Left colon (tissue), 2 donors: ENCODE results near the gene TUBA1A. TPM values are rescaled to one million over a fixed set of nuclear protein-coding genes. Genes with fewer than 3 reads are reported as not detected.
"Not testable (repeated sequence)": the region's sequence is repeated elsewhere in the genome, so short reads cannot be mapped to it uniquely, and the experiment has no call there.

Experiments
- ATAC-seq: fragments of 200-7000 bp; cut with Tn5 transposase; one replicate; pipeline ENCODE4 v1.9.1; 2020; ENCODE audit warnings: mild to moderate bottlenecking, moderate library complexity
- DNase-seq, 2 donors: peaks; one replicate each; pipeline ENCODE4 v3.0.0-alpha.2; 2020
- intact Hi-C, 2 donors: fragments of 100-400 bp; cut with DNase I in 1 of 2; cut with micrococcal nuclease in 1 of 2; formaldehyde crosslinking; loops; one replicate each; pipeline versions ENCODE4 v1.11.2 to v1.14.0; 2022; cut with DNase I, micrococcal nuclease
- total RNA-seq, 2 donors: library from RNA; stranded (reverse); fragmentation: NEBNext Ultra II Directional; extraction: Animal tissue kit (Norgen Biotek cat#: 25700); gene quantifications; one replicate each; pipeline ENCODE4 v1.2.1, GENCODE V29; 2021
- donor health status: DM: no; HTN: no; CAD: no.
- donor health status: DM: yes; HTN: yes; CAD: no.

Gene TUBA1A
- total RNA-seq, 2 donors from 2014 or later: 12.8 to 57.7 TPM

DNA sequence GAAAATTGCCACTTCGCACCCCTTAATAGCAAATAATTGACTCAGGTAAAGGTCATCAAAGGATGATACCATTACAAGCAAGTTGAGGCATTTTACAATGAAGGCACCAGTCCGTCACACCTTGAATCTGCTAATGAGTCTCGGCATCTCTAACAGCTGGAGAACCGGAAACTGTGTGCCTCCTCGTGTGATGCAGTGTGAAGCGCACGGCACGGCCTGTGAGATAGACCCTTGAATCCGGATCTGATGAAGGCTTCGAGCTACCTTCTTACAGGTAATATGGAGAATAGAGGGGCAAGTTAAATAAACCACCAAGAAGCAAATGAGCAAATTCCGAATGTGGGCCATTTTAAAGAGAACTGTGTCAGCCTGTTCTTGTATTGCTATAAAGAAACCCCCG is 19.8 kb upstream of the TUBA1A start:
- ATAC-seq (no peak), DNase-seq (no peak)
- intact Hi-C loops: no loop called here

DNA sequence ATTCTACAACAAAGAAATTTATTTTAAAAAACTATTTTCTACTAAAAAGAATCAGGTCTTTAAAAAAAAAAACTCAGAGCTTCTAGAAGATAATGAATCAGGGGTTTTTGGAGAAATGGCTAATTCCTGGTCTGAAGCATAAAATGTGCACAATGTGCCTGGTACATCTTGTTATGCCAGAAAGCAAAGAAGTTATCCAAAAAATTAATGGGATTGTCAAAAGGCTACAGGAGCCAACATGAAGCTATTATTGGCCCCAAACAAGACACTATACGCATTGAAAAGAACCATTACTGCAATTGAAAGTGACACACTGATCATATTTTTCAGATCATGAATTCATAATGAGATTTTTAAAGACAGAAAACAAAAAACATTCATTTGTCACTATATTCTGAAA is 19.3 kb upstream of the TUBA1A start:
- no peak for ATAC-seq
- DNase-seq: no peak
- intact Hi-C loops: no loop called here

DNA sequence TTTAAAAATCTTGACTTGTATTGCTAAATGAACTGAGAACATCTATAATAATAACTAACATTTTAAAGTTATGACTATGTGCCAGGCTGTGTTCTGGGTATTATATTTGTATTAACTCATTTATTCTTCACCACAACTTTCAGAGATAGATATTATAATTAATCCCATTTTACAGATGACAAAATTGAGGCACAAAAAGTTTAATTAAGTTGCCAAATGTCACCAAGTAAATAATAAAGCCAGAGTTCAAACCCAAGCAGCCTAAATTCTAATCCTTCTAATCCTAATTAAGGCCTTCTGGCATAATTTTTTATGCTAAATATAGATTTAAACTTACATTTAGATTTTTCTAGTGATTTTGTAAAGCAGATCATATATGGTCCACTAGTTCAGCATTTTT is 17.5 kb upstream of the TUBA1A start:
- intact Hi-C loops: no loop called here
- no peak for ATAC-seq
- DNase-seq: no peak

DNA sequence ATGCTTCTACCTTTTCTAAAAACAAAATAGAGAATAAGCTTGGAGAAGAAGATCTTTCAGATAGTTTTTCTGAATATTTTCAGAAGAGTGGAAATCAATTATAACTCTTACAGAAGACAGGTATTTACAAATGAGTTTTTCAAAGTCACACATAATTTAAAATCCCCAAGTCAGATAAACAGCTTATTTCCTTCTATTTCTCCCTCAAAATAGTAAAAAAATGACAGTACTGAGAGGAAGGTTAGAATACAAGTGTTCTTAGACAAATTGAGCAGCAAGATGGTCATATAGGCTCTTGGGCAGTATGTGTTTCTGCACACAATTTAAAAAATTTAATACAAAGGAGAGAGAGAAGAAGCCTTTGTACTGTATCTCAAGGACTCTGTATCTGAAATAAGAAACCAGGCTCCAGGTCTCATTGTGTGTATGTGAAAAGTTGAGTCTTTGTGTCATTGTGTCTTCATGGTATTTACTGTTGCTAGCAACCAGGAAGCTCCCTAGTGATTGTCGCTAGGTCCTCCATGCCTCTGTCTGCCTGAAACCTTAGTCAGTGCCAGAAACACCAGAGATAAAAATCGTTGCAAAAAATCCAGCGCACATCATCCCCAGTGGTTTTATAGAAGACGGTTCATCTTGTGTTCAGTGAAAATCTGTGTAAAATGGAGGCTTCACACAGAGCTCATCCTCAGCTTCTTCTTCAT is 12.9 kb upstream of the TUBA1A start:
- intact Hi-C loops: no loop called here
- DNase-seq (no peak), ATAC-seq (peak; percentile 80)

DNA sequence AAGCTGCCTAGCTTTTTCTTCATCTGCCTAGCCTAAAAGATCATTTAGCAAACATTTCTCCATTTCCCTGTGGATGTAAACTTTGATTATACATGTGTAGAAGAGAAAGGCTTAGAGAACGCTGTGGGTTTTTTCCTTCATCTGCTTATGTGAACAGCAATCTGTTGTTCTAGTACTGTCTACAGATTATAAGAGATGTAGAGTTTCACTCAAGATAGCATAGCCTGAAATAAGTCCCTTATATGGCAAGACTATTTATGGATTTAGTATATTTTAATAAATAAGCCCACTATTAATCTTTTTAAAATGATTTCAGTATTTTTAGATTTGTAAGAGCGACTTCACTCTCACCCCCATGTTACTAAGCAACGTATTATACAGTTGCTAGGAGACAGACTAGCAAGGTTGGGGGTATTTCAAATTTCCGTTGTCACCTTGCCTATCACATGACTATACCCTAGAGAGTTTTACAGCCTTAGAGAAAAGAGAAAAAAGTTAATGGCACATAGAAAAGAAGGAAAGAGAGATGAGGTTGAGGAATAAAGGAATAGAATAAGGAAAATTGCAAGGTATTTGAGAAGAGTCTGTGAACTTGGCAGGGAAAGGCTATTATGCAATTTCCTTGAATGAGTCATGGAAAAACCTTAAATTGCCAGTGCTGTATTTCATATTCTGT is 12.2 kb upstream of the TUBA1A start:
- intact Hi-C loops: no loop called here
- DNase-seq (no peak), ATAC-seq (peak; percentile 89)

GRCh38 chr12:49198431-49199155 is 9.7 kb upstream of the TUBA1A start:
- ATAC-seq (no peak), DNase-seq (no peak)
- intact Hi-C loops: no loop called here

DNA sequence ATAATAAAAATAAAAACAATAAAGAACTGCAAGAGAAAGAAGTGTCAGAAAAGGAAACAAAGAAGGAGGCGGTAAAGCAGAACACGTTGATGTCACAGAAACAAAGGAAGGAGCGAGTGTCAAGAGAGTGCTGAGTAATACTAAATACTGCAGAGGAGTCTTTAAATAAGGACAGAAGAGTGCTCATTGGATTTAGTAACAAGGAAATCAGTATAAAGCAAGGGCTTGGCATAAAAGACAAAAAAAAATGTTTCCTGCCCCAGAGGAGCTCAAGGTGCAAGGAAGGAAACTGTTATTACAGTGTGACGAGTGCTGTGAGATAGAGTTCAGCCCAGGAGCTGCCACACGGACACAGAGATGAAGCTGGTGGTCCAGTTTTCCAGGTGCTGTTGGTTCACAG is 8.4 kb upstream of the TUBA1A start:
- DNase-seq (no peak), ATAC-seq (no peak)
- intact Hi-C loops: no loop called here

- no peak for ATAC-seq
- intact Hi-C loops: no loop called here
- no peak for DNase-seq
Observed at GRCh38 chr12:49195736-49196135, 6.9 kb upstream of the TUBA1A start.

DNA sequence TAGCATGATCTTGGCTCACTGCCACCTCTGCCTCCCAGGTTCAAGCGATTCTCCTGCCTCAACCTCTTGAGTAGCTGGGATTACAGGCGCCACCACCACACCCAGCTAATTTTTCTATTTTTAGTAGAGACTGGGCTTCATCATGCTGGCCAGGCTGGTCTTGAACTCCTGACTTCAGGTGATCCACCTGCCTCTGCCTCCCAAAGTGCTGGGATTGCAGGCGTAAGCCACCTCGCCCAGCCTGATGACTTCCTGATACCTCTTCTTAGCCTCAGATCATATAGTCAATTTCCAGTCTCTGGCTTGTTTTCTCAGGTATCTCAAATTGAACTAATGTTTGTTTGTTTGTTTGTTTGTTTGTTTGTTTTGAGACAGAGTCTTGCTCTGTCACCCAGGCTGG is 4.9 kb upstream of the TUBA1A start:
- ATAC-seq, intact Hi-C loops, DNase-seq: not testable (repeated sequence)

DNA sequence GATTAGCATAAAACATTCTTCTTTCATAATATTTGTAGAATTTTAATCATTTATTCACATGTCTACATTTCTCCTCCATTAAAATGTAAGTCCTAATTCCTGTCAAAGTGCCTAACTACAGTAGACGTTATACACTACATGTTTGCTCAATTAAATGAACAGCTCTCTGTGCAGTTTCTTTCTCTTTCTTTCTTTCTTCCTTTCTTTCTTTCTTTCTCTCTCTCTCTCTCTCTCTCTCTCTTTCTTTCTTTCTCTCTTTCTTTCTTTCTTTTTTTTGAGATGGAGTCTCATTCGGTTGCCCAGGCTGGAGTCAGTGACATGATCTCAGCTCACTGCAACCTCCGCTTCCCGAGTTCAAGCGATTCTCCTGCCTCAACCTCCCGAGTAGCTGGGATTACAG is 2.6 kb upstream of the TUBA1A start:
- ATAC-seq, DNase-seq, intact Hi-C loops: not testable (repeated sequence)

DNA sequence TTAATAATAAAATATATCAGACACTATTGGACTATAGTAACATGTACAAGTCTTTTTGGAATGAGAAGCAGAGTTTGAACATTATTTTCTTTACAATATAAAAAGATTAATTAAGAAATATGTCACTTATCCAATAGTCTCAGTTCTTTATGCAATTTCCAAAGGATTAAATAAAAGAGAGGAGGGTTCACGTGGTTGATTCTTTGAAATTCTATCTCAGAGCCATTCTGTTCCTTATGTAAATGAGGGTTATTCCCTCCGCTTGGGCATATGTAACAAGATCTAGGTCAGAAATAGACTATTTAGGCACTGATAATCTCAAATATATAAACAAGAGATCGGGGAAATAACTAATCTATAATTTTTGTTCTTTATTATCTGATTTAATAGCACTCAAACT is 2.1 kb upstream of the TUBA1A start:
- ATAC-seq: no peak
- intact Hi-C loops: no loop called here
- DNase-seq: no peak

DNA sequence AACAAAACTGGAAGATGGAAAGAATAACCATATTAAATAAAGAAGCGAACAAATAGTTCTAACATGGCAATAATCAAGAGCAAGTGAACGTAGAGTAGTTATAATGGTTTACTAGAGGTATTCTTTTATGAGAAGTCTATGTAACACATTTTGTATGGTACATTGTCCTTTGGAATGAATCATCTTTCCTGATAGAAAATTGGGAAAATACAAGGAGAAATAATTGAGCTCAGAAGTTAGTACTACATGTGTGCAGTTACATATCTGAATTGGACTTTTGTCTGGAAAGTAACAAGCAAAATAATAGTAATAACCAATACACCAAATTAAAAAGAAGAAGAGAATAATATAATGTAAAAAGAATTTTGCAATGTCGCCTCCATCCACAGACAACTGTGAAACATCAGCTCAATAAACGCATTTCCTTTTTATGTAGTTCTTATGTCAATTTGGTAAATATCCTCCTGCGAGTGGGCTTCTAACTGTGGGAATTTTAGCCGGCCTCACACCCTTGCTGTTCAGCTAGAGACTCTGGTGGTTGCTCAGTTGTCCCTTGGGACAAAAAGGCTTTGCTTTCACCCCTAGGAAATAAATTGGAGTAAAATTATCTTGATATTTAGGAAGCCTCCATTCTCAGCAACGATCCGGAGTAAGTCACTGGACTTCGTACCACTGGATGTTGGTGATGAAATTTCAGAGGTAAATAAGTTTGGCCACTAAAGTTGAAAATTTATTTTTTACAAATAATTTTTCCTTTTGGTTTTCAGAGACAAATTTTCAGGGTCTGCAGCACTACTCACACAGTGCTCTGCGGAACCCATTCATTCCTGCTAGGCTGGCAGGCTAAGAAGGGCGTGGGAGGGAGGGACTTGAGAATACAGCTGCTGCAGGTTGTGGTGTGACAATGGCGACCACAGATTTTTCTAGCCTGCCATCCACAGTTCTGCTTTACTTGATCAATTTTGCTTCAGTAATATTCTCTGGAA is 1.1 kb upstream of the TUBA1A start:
- DNase-seq: no peak
- no peak for ATAC-seq
- intact Hi-C loops: loop anchor here in 1 of 2 donors (5.0 kb wide), 2 partner anchors 42 to 58 kb away; partner anchors contain the start of gene TUBA1B

GRCh38 chr12:49188201-49188915 is 522 bp downstream of the TUBA1A start:
- peak; percentile 78 to 89 for DNase-seq
- peak; percentile 87 for ATAC-seq
- intact Hi-C loops: loop anchor here in 1 of 2 donors (5.0 kb wide), 2 partner anchors 44 to 56 kb away; partner anchors contain the start of gene TUBA1B

- intact Hi-C loops: loop anchor here in 1 of 2 donors (5.0 kb wide), 2 partner anchors 45 to 55 kb away; partner anchors contain the start of gene TUBA1B
- ATAC-seq (no peak), DNase-seq (peak; percentile 12 to 26)
Observed at GRCh38 chr12:49187184-49187583, 1.7 kb downstream of the TUBA1A start.

- not testable (repeated sequence) for DNase-seq, ATAC-seq
- intact Hi-C loops: loop anchor here in 1 of 2 donors (5.0 kb wide), 2 partner anchors 46 to 54 kb away; partner anchors contain the start of gene TUBA1B
Observed at GRCh38 chr12:49186307-49186706, 2.6 kb downstream of the TUBA1A start.

- intact Hi-C loops: loop anchor here in 1 of 2 donors (5.0 kb wide), 2 partner anchors 48 to 52 kb away; partner anchors contain the start of gene TUBA1B
- not testable (repeated sequence) for ATAC-seq, DNase-seq
Observed at GRCh38 chr12:49184697-49185096, 4.2 kb downstream of the TUBA1A start.

- ATAC-seq, intact Hi-C loops, DNase-seq: not testable (repeated sequence)
Observed at GRCh38 chr12:49183214-49183950, 5.5 kb downstream of the TUBA1A start.
